HG02610 (cell line): ENCODE results near the gene ANKRD13A.
"Not testable (repeated sequence)": the region's sequence is repeated elsewhere in the genome, so short reads cannot be mapped to it uniquely, and the experiment has no call there.

Experiments
- ATAC-seq: cut with Tn5 transposase; IDR thresholded peaks from one replicate; pipeline ENCODE4 v1.9.1; 2021; ENCODE audit warnings: mild to moderate bottlenecking, moderate library complexity; ENCODE audit not compliant: unreplicated experiment

Gene ANKRD13A

GRCh38 chr12:110046451-110047187, 47.4 kb downstream of the ANKRD13A start:
- ATAC-seq: no peak

DNA sequence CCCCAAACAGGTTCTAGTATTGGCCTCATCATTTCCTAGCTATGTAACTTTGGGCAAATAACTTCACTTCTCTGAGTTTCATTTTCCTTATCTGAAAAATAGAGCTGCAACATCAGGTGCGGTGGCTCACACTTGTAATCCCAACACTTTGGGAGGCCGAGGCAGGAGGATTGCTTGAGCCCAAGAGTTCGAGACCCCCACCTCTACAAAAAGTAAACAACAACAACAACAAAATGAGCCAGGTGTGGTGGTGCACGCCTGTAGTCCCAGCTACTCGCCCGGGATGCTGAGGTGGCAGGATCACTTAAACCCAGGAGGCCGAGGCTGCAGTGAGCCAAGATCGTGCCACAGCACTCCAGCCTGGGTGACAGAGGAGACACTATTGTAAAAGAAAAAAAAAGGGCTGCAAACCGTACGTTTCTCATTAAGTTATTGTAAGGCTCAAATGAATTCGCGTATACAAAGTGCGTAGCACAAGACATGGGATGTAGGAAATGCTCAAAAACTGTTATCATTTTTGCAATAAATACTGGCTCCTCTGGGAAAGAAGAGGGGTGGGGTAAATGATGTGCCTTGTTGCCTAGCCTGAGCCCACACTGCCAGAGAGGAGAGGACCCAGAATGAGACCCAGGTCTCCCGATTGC, 48.2 kb downstream of the ANKRD13A start:
- ATAC-seq: no peak

DNA sequence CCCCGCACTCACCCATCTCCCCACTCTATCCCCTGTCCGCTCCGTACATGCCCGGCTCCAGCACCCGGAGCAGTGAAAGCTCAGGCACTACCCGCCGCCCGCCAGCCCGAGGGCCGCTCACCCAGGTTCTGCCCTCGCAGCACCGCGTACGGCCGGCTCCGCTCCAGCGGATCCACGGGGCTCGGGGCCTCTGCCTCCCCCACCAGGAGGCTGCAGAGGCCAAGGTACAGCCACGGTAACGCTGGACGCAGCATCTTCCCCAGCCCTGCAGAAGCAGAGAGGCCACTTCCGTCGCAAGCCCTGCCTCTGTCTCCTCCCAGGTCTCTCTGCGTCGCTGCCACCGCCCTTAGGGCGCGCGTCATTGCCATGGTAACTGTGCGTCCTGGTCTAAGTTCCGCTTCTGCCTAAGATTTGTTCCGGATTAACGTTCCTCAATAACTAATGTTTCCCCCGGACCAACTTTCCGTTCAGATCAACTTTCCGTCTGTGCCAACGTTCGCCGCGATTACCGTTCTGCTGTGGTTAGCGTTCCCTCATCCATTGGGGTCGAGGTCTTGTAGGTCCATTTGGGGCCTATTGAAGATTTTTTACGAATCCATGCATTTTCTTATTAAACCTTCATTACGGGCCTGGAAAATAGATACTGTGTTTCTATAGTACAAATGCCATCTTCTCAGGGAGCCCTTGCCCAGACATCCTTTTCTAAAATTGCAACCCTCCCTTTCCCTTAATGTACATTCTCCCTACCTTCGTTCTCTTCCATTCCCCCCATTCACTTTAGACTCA, 49.2 kb downstream of the ANKRD13A start, which contains the start of gene C12orf76:
TSS of gene C12orf76 (minus strand) at position 281 of the 786 bp plus-strand sequence. CDS start at position 254, 27 bp downstream.
- peak; percentile 99 for ATAC-seq

DNA sequence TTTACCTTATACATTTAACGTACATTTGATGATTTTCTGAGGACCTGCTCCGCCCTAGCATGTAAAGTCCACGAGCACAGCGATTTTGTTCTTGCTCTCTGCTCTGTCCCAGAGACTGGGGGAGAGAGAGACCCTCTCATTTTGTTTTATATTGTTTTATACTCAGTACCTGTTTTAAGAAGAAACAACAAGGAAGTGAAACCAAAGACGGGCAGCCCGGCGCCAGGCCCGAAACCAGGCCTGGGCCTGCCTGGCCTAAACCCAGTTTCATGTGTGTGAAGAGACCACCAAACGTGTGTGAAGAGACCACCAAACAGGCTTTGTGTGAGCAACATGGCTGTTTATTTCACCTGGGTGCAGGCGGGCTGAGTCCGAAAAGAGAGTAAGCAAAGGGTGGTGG, 49.8 kb downstream of the ANKRD13A start:
- ATAC-seq: not testable (repeated sequence)

GRCh38 chr12:110049666-110050065, 50.4 kb downstream of the ANKRD13A start:
- ATAC-seq: not testable (repeated sequence)

DNA sequence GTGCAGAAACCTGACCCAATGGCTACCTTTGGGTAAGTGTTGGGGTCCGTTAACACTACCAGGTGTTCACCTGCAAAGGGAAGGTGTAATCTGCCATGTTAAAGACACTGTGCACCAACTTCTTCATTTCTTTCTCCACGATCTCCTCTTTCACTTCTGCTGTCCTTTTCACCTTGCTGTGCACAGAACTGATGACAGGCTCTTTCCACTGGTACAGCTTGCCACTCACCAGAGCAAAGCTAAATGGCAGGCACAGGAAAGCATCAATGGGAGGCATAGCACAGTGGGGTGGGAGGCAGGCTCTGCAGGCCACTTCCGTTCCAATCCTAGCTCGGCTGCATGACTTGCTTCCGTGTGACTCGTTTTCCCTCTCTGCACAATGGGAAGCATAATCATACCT, 51.7 kb downstream of the ANKRD13A start:
- ATAC-seq: no peak

- ATAC-seq: not testable (repeated sequence)
Observed at GRCh38 chr12:110055375-110056352, 56.4 kb downstream of the ANKRD13A start.

GRCh38 chr12:110056643-110057042, 57.4 kb downstream of the ANKRD13A start:
- not testable (repeated sequence) for ATAC-seq

DNA sequence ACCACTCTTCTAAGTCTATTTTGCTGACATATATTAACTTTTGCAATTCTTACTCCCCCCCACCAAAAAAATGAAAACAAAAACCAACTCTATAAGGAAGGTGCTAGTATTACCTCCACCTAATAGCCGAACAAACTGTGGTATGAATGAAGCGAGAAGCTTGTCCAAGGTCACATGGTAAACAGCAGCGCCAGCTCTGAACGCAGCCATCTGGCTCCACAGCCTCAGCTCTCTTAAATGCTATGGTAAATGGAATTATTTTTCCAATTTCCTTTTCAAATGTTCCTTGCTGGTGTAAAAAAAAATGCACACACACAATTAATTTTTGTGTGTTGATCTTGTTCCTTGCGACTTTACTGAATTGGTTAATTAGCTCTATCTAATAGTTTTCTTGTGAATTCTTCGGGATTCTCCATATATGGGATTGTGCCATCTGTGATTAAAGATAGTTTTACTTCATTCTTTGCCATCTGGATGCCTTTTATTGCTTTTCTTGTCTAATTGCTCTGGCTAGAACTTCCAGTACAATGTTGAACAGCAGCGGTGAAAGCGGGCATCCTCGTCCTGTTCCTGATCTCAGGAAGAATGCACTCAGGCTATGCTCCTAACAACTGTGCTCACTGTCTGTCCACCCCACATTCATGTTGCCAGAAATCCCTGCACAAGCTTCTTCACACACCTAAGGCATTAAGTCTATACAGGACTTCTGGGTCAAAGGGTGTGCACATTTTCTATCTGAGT, 59.8 kb downstream of the ANKRD13A start:
- no peak for ATAC-seq

GRCh38 chr12:110059651-110060000, 60.4 kb downstream of the ANKRD13A start:
- no peak for ATAC-seq

GRCh38 chr12:110062241-110062640, 63.0 kb downstream of the ANKRD13A start:
- ATAC-seq: no peak

DNA sequence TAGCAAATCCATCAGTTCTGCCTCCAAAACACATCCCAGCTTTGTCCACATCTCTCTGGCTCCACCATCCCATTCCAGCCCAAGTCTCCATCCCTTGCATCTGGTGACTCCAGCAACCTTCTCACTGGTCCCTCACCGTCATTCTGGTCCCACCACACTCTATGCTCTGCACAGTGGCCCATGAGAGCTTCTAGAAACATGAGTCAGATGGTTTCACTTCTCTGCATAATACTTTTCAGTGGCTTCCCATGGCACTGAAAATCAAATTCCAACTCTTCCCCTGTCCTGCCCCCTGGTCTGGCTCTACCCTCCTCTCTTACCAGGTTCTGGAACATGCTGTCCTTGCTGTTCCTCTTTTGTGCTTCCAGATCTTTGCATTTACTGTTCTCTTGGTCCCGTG, 66.3 kb downstream of the ANKRD13A start:
- ATAC-seq: no peak

DNA sequence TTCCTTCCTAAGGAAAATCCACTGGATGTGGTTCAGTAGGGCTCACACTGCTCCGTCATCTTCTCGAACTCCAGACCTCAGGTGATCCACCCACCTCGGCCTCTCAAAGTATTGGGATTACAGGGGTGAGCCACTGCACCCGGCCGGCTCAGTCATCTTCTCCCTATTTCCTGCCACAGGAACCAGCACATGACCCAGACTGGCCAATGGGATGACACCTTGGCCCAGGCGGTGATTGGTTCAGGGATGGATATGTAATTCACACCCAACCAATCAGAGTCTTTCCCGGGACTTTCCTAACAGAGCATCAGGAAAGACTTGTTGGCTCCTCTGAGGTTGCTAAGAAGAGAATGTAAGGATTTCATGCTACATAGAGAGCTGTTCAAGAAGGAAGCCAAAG, 68.3 kb downstream of the ANKRD13A start:
- ATAC-seq: no peak

GRCh38 chr12:110068115-110068514, 68.9 kb downstream of the ANKRD13A start:
- ATAC-seq: not testable (repeated sequence)

DNA sequence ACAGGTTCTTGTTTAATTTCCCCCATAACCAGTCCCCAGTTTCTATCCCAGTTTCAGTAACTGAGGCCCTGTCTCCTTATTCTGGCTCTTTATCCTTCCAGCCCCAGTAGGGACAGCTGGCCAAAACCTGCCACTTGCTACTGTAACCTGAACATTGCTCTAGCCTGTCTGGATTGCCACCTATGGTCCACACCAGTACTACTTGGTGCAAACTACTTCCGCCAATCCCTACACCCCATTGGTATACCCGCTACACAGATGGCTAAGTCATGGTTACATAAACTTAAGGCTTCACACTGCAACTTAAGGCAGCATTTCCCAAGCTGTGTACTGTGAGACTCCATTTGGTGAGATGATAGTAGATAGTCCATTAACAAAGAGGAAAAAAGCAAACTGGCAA, 69.4 kb downstream of the ANKRD13A start:
- ATAC-seq: no peak

- ATAC-seq: no peak
Observed at GRCh38 chr12:110071504-110071903, 72.3 kb downstream of the ANKRD13A start.

GRCh38 chr12:110071967-110072366, 72.7 kb downstream of the ANKRD13A start:
- ATAC-seq: no peak

GRCh38 chr12:110072636-110073035, 73.4 kb downstream of the ANKRD13A start:
- not testable (repeated sequence) for ATAC-seq

DNA sequence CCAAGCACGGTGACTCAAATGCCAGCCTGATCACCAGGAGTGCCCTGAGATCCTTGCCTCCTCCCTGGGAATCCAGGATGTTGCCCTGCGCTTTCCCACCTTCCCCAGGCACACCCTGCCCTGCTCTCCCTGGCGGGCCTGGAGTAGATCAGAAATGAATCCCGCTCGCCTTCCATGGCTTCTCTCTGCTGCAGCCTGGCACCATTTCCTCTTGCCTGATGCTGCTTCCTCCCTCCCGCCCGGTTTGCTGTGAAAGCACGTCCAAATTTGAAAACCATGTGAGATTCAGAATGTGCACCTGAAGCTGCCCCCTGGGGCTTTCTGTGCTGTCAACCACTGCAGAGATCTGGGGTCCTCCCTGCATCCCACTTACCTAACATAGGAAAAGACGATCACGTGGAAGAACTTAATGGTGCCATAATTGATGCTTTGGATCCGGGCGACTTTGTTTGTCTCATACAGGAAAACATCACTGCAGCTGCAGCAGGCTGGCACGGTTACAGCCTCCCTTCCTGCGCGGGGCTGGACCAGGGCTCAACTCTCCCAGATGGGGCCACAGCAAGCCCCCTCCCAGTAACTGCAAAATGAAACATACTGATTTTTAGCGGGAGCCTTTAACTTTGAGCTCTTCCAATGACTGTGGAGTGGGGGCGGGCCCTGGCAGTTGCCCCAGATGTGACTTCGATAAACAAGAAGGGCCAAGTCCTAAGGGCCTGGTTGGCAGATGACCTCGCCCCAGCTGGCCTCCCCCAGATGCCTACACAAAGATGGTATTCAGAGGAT, 74.0 kb downstream of the ANKRD13A start:
- ATAC-seq: no peak
